SKM-1 treated with dmso at 0.1 percent for 144 hours (cell line): ENCODE results near the gene CD79B.

Experiments used
- DNase-seq: peaks from one replicate; lab custom pipeline; 2025; ENCODE audit not compliant: unreplicated experiment; lab: John Stamatoyannopoulos, UW

Gene CD79B

GRCh38 chr17:63954402-63955063 lies 22.4 kb upstream of the CD79B start:
- DNase-seq = peak; percentile 4

DNA sequence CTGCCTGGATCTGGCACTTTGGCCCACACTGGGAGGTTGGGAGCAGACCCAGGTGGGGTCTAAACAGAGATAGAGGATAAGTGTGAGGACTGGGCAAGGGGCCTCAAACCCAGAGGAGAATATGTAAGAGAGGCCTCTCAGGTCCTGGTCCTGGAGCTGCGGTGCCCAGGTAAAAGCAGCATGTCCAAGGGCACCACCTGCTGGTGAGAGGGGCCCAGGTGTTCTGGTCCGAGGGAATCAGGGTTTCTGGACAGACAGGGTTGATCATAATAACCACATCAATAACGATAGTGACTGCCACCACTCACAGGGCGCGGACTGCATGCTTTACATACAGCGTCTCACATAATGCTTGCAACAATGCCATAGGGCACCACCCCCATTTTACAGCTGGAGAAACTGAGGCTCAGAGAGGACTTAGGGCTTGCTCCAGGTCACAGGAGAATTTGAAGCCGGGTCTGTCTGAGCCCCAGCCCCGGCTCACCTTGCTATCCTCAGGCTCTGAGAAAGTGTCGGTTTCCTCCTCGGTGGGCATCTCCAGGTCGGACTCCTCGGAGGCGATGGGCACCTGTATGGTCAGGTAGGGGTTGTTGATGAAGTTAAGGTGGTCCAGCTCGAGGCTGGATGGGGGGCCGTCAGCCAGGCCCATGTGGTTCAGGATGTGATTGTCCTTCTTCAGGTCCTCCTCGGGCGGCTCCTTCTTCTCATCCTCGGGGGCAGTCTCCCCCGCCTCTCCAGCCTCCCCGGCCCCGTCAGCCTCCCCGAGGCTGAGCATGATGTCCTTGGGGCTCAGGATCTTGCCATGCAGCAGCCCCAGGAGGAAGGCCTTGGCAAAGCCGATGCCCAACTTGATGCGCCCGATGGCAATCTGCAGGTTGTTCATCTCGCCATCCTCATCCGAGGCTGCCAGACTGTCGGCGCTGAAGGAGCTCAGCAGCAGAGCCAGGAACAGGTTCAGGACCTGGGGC lies 19.1 kb upstream of the CD79B start:
- DNase-seq = no peak

DNA sequence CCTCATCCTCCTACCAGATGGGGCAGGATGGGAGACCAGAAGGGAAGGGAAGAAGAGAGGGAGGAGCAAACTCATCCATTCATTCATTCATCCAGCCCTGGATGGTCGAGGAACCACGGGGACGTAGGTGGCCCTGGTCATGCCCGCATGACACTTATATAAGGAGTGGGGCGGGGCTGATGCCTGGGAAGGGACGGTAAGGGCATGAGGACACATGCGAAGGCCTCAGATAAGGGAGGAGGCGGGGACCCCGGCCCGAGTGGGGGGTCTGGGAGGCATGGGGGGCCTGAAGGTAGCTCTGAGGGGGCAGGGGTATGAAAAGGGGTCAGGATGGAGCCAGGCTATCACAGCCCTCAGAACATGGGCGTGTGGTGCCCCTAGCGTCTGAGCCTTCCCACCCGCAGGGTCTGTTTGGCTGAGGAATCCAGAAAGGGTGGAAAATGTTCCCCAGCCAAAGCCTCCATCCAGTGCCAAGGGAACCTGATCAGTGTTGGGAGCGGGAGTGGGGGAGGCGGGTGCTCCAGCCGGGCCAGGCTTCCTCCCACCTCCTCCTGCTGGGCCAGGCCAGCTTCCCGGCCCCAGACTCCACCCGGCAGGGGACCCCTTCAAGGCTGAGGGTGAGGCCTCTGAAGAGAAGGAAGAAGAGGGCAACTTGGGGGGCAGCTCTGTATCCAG lies 17.6 kb upstream of the CD79B start:
- DNase-seq = no peak

DNA sequence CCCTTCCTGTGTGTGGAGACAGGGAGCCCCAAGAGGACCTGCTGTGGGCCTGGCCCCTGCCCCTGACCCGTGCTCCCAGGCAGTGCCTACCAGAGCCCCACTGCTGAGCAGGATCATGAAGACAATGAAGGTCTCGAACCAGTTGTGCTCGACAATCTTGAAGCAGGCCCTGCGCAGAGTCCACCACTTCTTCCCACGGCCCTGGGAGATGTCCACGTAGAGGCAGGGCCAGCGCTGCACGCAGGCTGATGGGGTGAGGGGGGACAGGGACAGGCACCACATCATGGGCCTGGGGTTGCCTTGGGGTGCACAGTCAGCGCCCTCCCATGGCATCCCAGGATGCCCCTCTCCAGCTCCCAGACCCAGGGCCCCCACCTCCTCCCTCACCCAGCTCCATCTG lies 16.4 kb upstream of the CD79B start:
- DNase-seq = no peak

GRCh38 chr17:63947711-63948330 lies 15.7 kb upstream of the CD79B start:
- no peak for DNase-seq

GRCh38 chr17:63946440-63947363 lies 14.6 kb upstream of the CD79B start:
- DNase-seq = peak; percentile 61

GRCh38 chr17:63945784-63946439 lies 13.8 kb upstream of the CD79B start:
- no peak for DNase-seq

DNA sequence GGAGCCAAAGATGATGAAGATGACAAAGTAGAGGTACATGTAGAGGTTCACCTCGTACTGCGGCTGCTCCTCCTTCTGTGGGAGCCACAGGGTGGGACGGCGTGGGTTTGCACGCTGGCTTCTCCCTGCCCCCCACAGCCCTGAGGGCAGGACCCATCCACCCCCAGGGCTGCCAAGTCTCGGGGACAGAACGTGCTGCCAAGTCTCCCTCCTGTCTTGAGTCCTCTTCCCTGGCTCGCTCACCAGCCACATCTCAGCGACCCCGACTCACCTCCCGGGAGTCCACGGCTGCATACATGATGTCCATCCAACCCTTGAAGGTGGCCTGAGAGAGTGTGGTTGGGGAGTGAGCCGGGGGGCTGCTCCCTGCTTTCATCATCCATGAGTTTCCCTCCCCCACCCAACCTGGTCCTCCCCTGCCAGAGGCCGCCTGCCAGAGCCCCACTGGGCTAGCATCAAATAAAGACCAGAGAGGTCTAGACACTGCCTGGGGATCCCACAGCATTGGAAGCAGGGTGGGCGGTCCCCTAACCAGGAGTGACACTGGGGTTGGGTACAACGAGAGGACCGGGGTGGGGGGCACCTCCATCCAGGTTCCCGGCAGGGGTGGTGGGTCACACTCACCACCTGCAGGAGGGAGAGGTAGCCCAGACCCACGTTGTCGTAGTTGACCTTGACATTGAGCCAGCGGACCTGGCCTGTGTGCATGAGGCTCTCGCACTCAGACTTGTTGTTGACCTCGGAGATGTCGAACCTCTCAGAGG lies 12.8 kb upstream of the CD79B start:
- no peak for DNase-seq

DNA sequence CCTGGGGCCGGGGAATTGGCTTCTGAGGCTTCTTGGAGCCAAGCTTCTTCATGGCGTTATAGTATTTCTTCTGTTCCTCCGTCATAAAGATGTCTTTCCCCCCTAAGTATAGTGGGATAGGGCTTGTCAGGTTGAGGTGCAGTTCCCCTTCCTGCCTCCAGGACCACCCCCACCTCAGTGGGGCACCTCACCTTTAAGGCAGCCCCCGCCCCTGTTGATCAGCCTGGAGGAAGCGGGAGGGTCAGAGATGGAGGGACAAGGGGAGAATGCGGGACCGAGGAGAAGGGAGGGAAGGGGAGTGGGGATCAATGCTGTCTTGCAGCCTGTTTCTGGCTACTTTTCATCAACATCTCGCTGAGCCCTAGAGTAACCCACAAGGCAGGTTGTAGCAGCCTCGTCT lies 11.6 kb upstream of the CD79B start:
- DNase-seq = no peak

DNA sequence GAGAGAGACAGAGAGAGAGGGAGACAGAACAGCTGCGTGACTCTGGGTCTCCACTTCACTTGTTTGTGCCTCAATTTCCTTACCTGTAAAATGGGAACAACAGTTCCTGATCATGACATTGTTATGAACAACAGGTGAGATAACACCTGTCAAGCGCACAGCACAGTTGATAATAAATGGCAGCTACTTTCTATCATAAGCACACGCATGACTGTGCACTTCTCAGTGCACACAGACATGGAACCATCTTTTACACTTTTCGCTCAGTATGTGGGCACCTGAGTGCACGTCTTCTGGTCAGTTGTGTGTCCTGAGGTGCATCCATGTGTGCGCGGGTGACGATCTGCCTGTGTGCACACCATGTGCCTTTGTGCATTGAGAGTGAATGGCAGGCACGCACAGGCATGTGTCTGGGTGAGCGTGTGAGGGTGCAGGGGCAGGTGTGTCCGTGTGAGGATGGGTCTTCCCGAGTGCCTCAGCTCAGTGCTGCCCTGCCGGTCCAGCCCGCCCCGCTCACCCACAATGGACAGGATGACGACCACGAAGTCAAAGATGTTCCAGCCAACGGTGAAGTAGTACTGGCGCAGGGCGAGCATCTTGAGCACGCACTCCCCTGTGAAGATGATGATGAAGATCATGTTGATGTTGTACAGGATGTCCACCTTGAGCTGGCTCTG lies 10.3 kb upstream of the CD79B start:
- no peak for DNase-seq

DNA sequence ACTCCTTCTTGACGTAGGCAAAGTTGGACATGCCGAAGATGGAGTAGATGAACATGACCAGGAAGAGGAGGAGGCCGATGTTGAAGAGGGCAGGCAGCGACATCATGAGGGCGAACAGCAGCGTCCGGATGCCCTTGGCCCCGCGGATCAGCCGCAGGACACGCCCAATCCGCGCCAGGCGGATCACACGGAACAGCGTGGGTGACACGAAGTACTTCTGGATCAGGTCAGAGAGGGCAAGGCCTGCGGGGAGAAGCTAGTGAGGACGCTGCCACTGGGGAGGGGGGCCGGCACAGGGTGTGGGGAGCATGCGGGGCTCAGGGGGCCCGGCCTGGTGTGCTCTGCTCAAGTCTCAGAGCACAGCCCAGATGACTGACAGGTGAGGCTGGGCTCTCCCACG lies 9.6 kb upstream of the CD79B start:
- no peak for DNase-seq

DNA sequence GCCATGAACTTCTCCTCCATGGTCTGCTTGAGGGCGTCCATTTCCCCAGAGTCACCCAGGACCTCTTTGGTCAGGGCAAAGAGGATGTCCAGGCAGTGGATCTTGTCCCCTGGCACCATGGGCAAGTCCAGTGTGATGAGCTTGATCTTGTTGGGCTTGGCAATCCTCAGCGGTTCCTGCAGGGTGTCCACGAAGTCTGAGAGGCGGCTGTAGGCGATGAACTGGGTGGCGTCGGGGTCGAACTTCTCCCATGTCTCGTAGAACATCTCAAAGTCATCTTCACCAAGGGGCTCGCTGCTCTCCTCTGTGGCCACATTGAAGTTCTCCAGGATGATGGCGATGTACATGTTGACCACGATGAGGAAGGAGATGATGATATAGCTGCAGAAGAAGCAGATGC lies 9.0 kb upstream of the CD79B start:
- no peak for DNase-seq

- no peak for DNase-seq
Measured at GRCh38 chr17:63940584-63940983, 8.5 kb upstream of the CD79B start.

DNA sequence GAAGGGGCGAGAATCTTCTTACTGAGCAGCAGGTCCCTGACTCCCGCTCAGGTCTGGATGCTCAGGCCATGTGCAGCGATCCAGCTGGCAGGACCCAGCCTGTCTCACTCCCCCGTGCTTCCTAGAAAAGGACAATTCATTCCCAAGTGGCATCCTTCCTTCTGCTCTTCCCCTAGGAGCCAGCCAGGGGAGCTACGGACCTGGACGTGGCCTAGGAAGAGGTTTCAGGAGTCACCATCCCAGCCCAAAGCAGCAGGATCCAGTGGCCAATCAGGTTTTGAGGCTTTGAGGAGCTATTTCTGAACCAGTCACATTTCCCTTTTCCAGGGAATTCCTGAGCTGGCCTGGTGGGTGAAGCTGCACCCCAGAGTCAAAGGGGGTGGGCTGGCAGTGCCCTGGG lies 7.8 kb upstream of the CD79B start:
- no peak for DNase-seq

- DNase-seq = no peak
Measured at GRCh38 chr17:63939401-63939800, 7.3 kb upstream of the CD79B start.

- no peak for DNase-seq
Measured at GRCh38 chr17:63937920-63938319, 5.8 kb upstream of the CD79B start.

- DNase-seq = no peak
Measured at GRCh38 chr17:63937319-63937718, 5.2 kb upstream of the CD79B start.
